NB4 (cell line): Measurements from ENCODE around the gene COL9A3.

ENCODE experiments used
- DNase-seq: peaks from one replicate; pipeline ENCODE4 v3.0.0; 2010; ENCODE audit warnings: low read depth
- H3K4me3 ChIP-seq: one replicate; pipeline ENCODE4 v1.5.1; 2011; ENCODE audit warnings: mild to moderate bottlenecking, low read depth, low read length, moderate library complexity
- CTCF ChIP-seq: IDR thresholded peaks from one replicate; pipeline ENCODE4 v1.5.1; 2012; ENCODE audit warnings: low read depth, low read length
- MAX ChIP-seq: IDR thresholded peaks from 2 replicates; pipeline ENCODE4 v1.6.1; 2011; ENCODE audit warnings: low read depth, low read length
- MYC ChIP-seq: IDR thresholded peaks from 2 replicates; pipeline ENCODE4 v1.6.1; 2011; ENCODE audit warnings: low read depth, low read length
- POLR2A ChIP-seq: IDR thresholded peaks from 2 replicates; pipeline ENCODE4 v1.6.1; 2011; ENCODE audit warnings: mild to moderate bottlenecking; ENCODE audit not compliant: insufficient read length; ENCODE audit errors: extremely low read depth

COL9A3 gene

GRCh38 chr20:62885896-62886708 lies 69.3 kb downstream of the COL9A3 start:
- TF ChIP-seq POLR2A: no peak
- no peak overlapping the region for H3K4me3 ChIP-seq
- no peak for DNase-seq

- DNase-seq: no peak
- no peak overlapping the region for H3K4me3 ChIP-seq
- TF ChIP-seq MAX: no peak
- TF ChIP-seq POLR2A: no peak
- no peak for TF ChIP-seq MYC
- no peak for TF ChIP-seq CTCF
Observed at GRCh38 chr20:62886709-62887058, 69.8 kb downstream of the COL9A3 start.

GRCh38 chr20:62887152-62887859 lies 70.5 kb downstream of the COL9A3 start:
- H3K4me3 ChIP-seq: no peak overlapping the region
- TF ChIP-seq MAX (no peak), CTCF (no peak), MYC (no peak), POLR2A (no peak)
- DNase-seq: no peak

GRCh38 chr20:62887860-62888239 lies 71.0 kb downstream of the COL9A3 start:
- TF ChIP-seq MYC (no peak), POLR2A (no peak), CTCF (no peak), MAX (no peak)
- no peak overlapping the region for H3K4me3 ChIP-seq
- DNase-seq: no peak

- DNase-seq: no peak
- no peak overlapping the region for H3K4me3 ChIP-seq
- TF ChIP-seq CTCF (no peak), MAX (no peak), POLR2A (no peak), MYC (no peak)
Observed at GRCh38 chr20:62888406-62888805, 71.6 kb downstream of the COL9A3 start.

GRCh38 chr20:62888910-62889309 lies 72.1 kb downstream of the COL9A3 start:
- DNase-seq: no peak
- H3K4me3 ChIP-seq: no peak overlapping the region
- TF ChIP-seq MYC (no peak), CTCF (no peak), POLR2A (no peak), MAX (no peak)
